ENCODE results near the gene PARN. TPM values are rescaled to one million over a fixed set of nuclear protein-coding genes. Genes with fewer than 3 reads are reported as not detected.
"Not testable (repeated sequence)": the region's sequence is repeated elsewhere in the genome, so short reads cannot be mapped to it uniquely, and the experiment has no call there.

Gene PARN
- total RNA-seq, 1 experiment from 2014 or later, result 30.7 TPM

DNA sequence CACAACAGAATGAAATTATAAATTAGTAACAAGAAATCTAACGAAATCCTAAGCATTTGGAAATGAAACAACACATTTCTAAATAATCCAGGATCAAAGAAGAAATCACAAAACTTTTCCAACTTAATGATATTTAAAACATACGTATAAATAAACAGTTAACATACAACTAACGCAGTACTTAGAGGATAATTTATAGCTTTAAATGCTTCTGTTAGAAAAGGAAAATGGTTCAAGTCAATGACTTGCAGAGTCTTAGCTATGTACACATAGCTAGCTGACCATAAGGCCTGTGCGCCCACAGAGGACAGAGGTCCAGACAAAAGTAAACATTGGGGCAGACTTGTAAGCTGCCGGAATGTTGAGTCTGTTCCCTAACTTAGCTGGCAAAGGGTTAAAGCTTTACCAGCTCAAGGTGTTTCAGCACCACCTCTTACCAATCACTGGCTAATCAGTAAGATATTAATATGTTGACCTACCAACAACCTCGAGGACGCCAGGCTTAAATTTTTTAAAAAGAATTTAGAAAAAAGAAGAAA lies 84.6 kb downstream of the PARN start:
- H3K36me3 Mint-ChIP-seq (ENCODE audit: insufficient read depth, unreplicated experiment), result peaks cover 36% of the 10 kb centered on the region
- POLR2A ChIA-PET, result interaction anchor here (1.4 kb wide), 1 partner anchor 85 kb away, joined by 5 read pairs; the partner anchor contains the start of gene PARN
- peak; percentile 41 to 67 for DNase-seq
- CTCF ChIA-PET, result interaction anchor here (0.7 to 2.0 kb wide), 2 partner anchors 18 to 260 kb away, joined by 3 to 7 read pairs; no protein-coding TSS in a partner anchor
- Histone ChIP-seq H3K27me3 (replicated peaks; ENCODE audit: control insufficient read depth, insufficient read depth, low read length) (no peaks in the 10 kb centered on the region), H3K9me3 (peaks cover 6% of the 10 kb centered on the region; the same call in 1 of the 2 replicates), H3K36me3 (ENCODE audit: control insufficient read depth, insufficient read depth, low read length) (no peaks in the 10 kb centered on the region), H3K4me3 (ENCODE audit: low read depth, low read length) (no peak overlapping the region), H3K4me1 (peaks cover 33% of the 10 kb centered on the region)
- BruUV-seq (replicated peaks), result no TSS peak
- no peaks in the 10 kb centered on the region for H3K27me3 Mint-ChIP-seq (ENCODE audit: insufficient read depth, unreplicated experiment)
- peaks cover 18% of the 10 kb centered on the region for H3K4me1 Mint-ChIP-seq (ENCODE audit: low read depth, unreplicated experiment)
- H3K4me3 Mint-ChIP-seq (ENCODE audit: unreplicated experiment), result no peak overlapping the region
- intact Hi-C loops (cut with micrococcal nuclease; ENCODE audit: unreplicated experiment), result loop anchor here (2.0 kb wide), 1 partner anchor 17 kb away; no protein-coding TSS in a partner anchor
- H3K27ac Mint-ChIP-seq (ENCODE audit: unreplicated experiment), result peak overlapping the region; percentile 67
- peaks cover 12% of the 10 kb centered on the region for H3K9me3 Mint-ChIP-seq (ENCODE audit: unreplicated experiment)
- TF ChIP-seq, protein P1, sequence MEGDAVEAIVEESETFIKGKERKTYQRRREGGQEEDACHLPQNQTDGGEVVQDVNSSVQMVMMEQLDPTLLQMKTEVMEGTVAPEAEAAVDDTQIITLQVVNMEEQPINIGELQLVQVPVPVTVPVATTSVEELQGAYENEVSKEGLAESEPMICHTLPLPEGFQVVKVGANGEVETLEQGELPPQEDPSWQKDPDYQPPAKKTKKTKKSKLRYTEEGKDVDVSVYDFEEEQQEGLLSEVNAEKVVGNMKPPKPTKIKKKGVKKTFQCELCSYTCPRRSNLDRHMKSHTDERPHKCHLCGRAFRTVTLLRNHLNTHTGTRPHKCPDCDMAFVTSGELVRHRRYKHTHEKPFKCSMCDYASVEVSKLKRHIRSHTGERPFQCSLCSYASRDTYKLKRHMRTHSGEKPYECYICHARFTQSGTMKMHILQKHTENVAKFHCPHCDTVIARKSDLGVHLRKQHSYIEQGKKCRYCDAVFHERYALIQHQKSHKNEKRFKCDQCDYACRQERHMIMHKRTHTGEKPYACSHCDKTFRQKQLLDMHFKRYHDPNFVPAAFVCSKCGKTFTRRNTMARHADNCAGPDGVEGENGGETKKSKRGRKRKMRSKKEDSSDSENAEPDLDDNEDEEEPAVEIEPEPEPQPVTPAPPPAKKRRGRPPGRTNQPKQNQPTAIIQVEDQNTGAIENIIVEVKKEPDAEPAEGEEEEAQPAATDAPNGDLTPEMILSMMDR (IDR thresholded peaks at IDR 0.05; ENCODE audit: insufficient read depth in 1 of 2, low read depth in 1 of 2, low read length in 1 of 2, severe bottlenecking in 1 of 2, unreplicated experiment in 1 of 2), result no peak

DNA sequence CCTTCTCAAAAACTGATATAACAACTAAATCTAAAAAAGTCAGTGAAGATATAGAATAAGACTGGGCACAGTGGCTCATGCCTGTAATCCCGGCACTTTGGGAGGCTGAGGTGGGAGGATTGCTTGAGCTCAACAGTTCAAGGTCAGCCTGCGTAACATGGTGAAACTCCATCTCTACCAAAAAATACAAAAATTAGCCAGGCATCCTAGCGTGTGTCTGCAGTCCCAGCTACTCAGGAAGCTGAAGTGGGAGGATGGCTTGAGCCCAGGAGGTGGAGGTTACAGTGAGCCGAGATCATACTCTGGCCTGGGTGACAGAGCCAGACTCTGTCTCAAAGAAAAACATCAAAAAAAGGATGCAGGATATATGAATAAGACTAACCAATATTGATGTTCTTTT lies 85.2 kb downstream of the PARN start:
- H3K27ac Mint-ChIP-seq (ENCODE audit: unreplicated experiment); H3K36me3 ChIP-seq (ENCODE audit: control insufficient read depth, insufficient read depth, low read length): not testable (repeated sequence)
- CTCF ChIA-PET, result interaction anchor here (2.0 kb wide), 1 partner anchor 18 kb away, joined by 7 read pairs; no protein-coding TSS in a partner anchor

GRCh38 chr16:14539631-14540030 lies 90.4 kb downstream of the PARN start:
- Histone ChIP-seq H3K36me3 (ENCODE audit: control insufficient read depth, insufficient read depth, low read length) (no peaks in the 10 kb centered on the region), H3K9me3 (peaks cover 6% of the 10 kb centered on the region; the same call in 1 of the 2 replicates), H3K4me1 (peaks cover 5% of the 10 kb centered on the region; the same call in 1 of the 2 replicates), H3K4me3 (ENCODE audit: low read depth, low read length) (no peak overlapping the region), H3K27me3 (replicated peaks; ENCODE audit: control insufficient read depth, insufficient read depth, low read length) (no peaks in the 10 kb centered on the region)
- Mint-ChIP-seq H3K9me3 (ENCODE audit: unreplicated experiment) (peaks cover 12% of the 10 kb centered on the region), H3K4me1 (ENCODE audit: low read depth, unreplicated experiment) (no peaks in the 10 kb centered on the region), H3K27me3 (ENCODE audit: insufficient read depth, unreplicated experiment) (no peaks in the 10 kb centered on the region), H3K4me3 (ENCODE audit: unreplicated experiment) (no peak overlapping the region), H3K36me3 (ENCODE audit: insufficient read depth, unreplicated experiment) (peaks cover 36% of the 10 kb centered on the region), H3K27ac (ENCODE audit: unreplicated experiment) (no peak overlapping the region)
- no peak for DNase-seq
- intact Hi-C loops (cut with micrococcal nuclease; ENCODE audit: unreplicated experiment), result no loop called here
- CTCF ChIA-PET, result no interaction called here
- POLR2A ChIA-PET, result no interaction called here
- TF ChIP-seq, protein P1 (IDR thresholded peaks at IDR 0.05; ENCODE audit: insufficient read depth in 1 of 2, low read depth in 1 of 2, low read length in 1 of 2, severe bottlenecking in 1 of 2, unreplicated experiment in 1 of 2), result no peak
- BruUV-seq (replicated peaks), result no TSS peak

More for the DNA sequence above, 85.2 kb downstream of the PARN start:
- H3K9me3 ChIP-seq; BruUV-seq (replicated peaks); H3K27me3 ChIP-seq (replicated peaks; ENCODE audit: control insufficient read depth, insufficient read depth, low read length); H3K4me3 Mint-ChIP-seq (ENCODE audit: unreplicated experiment); DNase-seq; H3K4me3 ChIP-seq (ENCODE audit: low read depth, low read length); H3K27me3 Mint-ChIP-seq (ENCODE audit: insufficient read depth, unreplicated experiment): not testable (repeated sequence)
- intact Hi-C loops (cut with micrococcal nuclease; ENCODE audit: unreplicated experiment), result loop anchor here (2.0 kb wide), 1 partner anchor 18 kb away; no protein-coding TSS in a partner anchor
- H3K9me3 Mint-ChIP-seq (ENCODE audit: unreplicated experiment), result peaks cover 12% of the 10 kb centered on the region
- H3K4me1 Mint-ChIP-seq (ENCODE audit: low read depth, unreplicated experiment), result peaks cover 15% of the 10 kb centered on the region
- H3K4me1 ChIP-seq, result peaks cover 27% of the 10 kb centered on the region
- POLR2A ChIA-PET, result interaction anchor here (1.4 kb wide), 1 partner anchor 85 kb away, joined by 5 read pairs; the partner anchor contains the start of gene PARN
- peaks cover 36% of the 10 kb centered on the region for H3K36me3 Mint-ChIP-seq (ENCODE audit: insufficient read depth, unreplicated experiment)

Data from Caco-2 (cell line).